HFFc6 (cell line): ENCODE results near the gene GAB2. TPM values are rescaled to one million over a fixed set of nuclear protein-coding genes. Genes with fewer than 3 reads are reported as not detected.
A peak's percentile ranks its signal among the peaks of the same experiment; 100 is the strongest.

Source experiments
- DNase-seq: peaks from one replicate; pipeline ENCODE4 v3.0.0-alpha.2; 2018
- H3K27ac Mint-ChIP-seq: 2 replicates; pipeline ENCODE4 v1.8.0; 2020; ENCODE audit warnings: mild to moderate bottlenecking, mixed read lengths
- H3K27me3 Mint-ChIP-seq: 2 replicates; pipeline ENCODE4 v1.8.0; 2021; ENCODE audit warnings: mild to moderate bottlenecking, moderate library complexity, mixed read lengths; ENCODE audit not compliant: insufficient read depth
- H3K36me3 Mint-ChIP-seq: 2 replicates; pipeline ENCODE4 v1.8.0; 2021; ENCODE audit warnings: low read depth, mixed read lengths
- H3K4me1 Mint-ChIP-seq: 2 replicates; pipeline ENCODE4 v1.8.0; 2020; ENCODE audit warnings: low read depth, mixed read lengths
- H3K4me3 Mint-ChIP-seq: 2 replicates; pipeline ENCODE4 v1.8.0; 2020; ENCODE audit warnings: mild to moderate bottlenecking, moderate library complexity, mixed read lengths
- H3K9me3 Mint-ChIP-seq: 2 replicates; pipeline ENCODE4 v1.8.0; 2020; ENCODE audit warnings: mild to moderate bottlenecking, mixed read lengths
- total RNA-seq, 6 experiments: library from RNA; stranded (reverse); fragmentation: NEBNext Ultra II Directional; extraction: Animal tissue kit (Norgen Biotek cat#: 25700); gene quantifications; 2 replicates in 1 of 6; 3 replicates in 5 of 6; pipeline ENCODE4 v1.2.3, GENCODE V29; 2021
- TF ChIP-seq, protein P1 (sequence below): fragments of 200-600 bp; sonication (generic); IDR thresholded peaks from 2 replicates; pipeline ENCODE4 v1.5.0; 2021; ENCODE audit warnings: antibody characterized with exemption, mild to moderate bottlenecking

GAB2 gene
- total RNA-seq, 6 experiments from 2014 or later: 8.4 to 12.1 (median 9.9) TPM

- Mint-ChIP-seq H3K4me3 (no peak overlapping the region), H3K36me3 (peaks cover 9% of the 10 kb centered on the region), H3K9me3 (no peaks in the 10 kb centered on the region), H3K27ac (no peak overlapping the region), H3K4me1 (peaks cover 57% of the 10 kb centered on the region), H3K27me3 (no peaks in the 10 kb centered on the region; the same call in 1 of the 2 replicates)
- peak; percentile 42 for DNase-seq
- TF ChIP-seq, protein P1, sequence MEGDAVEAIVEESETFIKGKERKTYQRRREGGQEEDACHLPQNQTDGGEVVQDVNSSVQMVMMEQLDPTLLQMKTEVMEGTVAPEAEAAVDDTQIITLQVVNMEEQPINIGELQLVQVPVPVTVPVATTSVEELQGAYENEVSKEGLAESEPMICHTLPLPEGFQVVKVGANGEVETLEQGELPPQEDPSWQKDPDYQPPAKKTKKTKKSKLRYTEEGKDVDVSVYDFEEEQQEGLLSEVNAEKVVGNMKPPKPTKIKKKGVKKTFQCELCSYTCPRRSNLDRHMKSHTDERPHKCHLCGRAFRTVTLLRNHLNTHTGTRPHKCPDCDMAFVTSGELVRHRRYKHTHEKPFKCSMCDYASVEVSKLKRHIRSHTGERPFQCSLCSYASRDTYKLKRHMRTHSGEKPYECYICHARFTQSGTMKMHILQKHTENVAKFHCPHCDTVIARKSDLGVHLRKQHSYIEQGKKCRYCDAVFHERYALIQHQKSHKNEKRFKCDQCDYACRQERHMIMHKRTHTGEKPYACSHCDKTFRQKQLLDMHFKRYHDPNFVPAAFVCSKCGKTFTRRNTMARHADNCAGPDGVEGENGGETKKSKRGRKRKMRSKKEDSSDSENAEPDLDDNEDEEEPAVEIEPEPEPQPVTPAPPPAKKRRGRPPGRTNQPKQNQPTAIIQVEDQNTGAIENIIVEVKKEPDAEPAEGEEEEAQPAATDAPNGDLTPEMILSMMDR: no peak
Measured at GRCh38 chr11:78251083-78251775, 166.4 kb downstream of the GAB2 start.

DNA sequence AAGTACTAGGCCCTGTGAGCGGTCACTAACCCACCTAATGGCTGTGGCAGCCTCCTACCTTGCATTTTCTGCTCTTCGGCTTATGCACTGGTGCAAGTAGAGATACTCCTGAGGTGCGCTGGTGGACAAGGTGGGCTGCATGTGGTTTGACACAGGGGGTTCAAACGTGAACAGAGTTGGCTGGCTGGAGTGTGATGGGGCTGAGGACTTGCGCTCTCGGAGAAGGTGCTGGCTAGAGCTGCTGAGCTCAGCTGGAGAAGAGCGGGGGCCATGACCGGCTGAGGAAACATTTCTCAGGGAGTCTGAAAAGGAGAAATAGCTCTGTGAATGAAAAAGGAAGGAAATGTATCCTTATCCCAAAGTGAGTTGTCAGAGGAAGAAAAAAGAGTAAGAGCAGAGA is 167.5 kb downstream of the GAB2 start:
- Mint-ChIP-seq H3K4me3 (no peak overlapping the region), H3K27ac (no peak overlapping the region), H3K9me3 (no peaks in the 10 kb centered on the region), H3K4me1 (peaks cover 50% of the 10 kb centered on the region), H3K27me3 (no peaks in the 10 kb centered on the region; the same call in 1 of the 2 replicates), H3K36me3 (peaks cover 11% of the 10 kb centered on the region)
- no peak for DNase-seq
- TF ChIP-seq, protein P1: no peak

DNA sequence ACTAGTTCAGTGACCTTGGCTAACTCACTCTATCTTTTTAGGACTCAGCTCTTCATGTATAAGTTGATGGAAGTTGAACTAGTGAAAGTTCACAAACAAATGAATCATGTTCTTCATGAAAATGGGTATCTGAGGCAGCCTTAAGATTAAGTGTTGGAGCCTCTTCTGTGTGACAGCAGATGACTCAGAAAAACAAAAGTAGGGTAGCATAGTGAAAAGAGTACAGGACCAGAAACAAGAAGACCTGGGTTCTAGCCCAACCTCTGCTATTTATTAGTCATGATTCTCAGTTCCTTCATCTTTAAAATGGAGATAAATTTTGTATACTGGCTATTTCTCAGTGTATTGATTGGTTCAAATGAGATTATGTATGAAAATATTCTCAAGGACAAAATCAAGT is 168.7 kb downstream of the GAB2 start:
- peaks cover 50% of the 10 kb centered on the region for H3K4me1 Mint-ChIP-seq
- H3K27ac Mint-ChIP-seq: no peak overlapping the region
- H3K9me3 Mint-ChIP-seq: no peaks in the 10 kb centered on the region
- TF ChIP-seq, protein P1: no peak
- peaks cover 15% of the 10 kb centered on the region for H3K36me3 Mint-ChIP-seq
- no peaks in the 10 kb centered on the region; the same call in 1 of the 2 replicates for H3K27me3 Mint-ChIP-seq
- no peak overlapping the region for H3K4me3 Mint-ChIP-seq
- no peak for DNase-seq

GRCh38 chr11:78248191-78248590 is 169.4 kb downstream of the GAB2 start:
- H3K9me3 Mint-ChIP-seq: no peaks in the 10 kb centered on the region
- H3K27me3 Mint-ChIP-seq: no peaks in the 10 kb centered on the region; the same call in 1 of the 2 replicates
- peak; percentile 19 for DNase-seq
- no peak overlapping the region for H3K27ac Mint-ChIP-seq
- no peak overlapping the region for H3K4me3 Mint-ChIP-seq
- peaks cover 47% of the 10 kb centered on the region for H3K4me1 Mint-ChIP-seq
- peaks cover 15% of the 10 kb centered on the region for H3K36me3 Mint-ChIP-seq
- TF ChIP-seq, protein P1: no peak

DNA sequence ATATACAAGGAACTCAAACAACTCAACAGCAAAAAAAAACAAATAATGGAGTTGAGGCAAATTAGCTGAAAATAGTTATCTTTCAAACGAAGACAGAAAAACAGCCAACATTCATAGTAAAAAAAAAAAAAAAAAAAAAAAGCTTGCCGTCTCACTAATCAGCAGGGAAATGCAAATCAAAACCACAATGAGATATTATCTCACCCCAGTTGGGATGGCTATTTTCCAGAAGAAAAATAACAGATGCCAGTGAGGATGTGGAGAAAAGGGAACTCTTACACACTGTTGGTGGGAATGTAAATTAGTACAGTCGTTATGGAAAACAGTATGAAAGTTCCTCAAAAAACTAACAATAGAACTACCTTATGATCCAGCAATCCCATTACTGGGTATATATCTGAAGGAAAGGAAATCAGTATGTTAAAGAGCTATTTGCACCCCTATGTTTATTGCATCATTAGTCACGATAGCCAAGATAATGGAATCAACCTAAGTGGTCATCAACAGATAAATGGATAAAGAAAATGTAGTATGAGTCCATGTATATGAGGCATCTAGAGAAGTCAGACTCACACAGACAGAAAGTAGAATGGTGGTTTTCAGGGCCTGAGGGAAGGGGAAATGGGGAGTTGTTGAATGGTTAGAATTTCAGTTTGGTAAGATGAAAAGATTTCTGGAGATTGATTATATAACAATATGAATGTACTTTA is 172.9 kb downstream of the GAB2 start:
- Mint-ChIP-seq H3K27ac (no peak overlapping the region), H3K9me3 (peaks cover 11% of the 10 kb centered on the region), H3K4me1 (peaks cover 33% of the 10 kb centered on the region), H3K4me3 (no peak overlapping the region), H3K27me3 (no peaks in the 10 kb centered on the region), H3K36me3 (peaks cover 33% of the 10 kb centered on the region)
- peak; percentile 27 for DNase-seq
- TF ChIP-seq, protein P1: no peak
